ENCODE measurements around the gene MDH1B.
"Not testable (repeated sequence)": the region's sequence is repeated elsewhere in the genome, so short reads cannot be mapped to it uniquely, and the experiment has no call there.

DNA sequence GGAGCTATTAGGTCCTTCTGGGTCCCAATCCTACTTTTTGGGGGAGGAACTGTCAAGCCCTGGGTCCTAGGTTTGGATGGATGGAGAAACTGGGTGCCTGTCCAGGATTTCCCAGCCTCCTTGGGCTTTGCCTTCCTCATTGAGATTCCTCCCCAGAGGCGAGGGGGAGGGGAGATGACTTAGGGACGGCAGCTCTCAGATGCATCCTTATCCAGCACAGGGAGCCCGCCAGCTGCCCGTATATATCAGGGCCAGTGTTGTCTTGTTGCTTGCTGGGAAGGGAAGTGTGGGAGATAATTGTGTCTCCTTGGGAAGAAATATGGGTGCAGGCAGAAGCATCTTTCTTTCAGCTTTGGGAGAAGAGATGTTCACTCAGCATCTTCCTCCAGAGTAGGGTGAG, 49.9 kb downstream of the MDH1B start:
- TF ChIP-seq, protein P1, sequence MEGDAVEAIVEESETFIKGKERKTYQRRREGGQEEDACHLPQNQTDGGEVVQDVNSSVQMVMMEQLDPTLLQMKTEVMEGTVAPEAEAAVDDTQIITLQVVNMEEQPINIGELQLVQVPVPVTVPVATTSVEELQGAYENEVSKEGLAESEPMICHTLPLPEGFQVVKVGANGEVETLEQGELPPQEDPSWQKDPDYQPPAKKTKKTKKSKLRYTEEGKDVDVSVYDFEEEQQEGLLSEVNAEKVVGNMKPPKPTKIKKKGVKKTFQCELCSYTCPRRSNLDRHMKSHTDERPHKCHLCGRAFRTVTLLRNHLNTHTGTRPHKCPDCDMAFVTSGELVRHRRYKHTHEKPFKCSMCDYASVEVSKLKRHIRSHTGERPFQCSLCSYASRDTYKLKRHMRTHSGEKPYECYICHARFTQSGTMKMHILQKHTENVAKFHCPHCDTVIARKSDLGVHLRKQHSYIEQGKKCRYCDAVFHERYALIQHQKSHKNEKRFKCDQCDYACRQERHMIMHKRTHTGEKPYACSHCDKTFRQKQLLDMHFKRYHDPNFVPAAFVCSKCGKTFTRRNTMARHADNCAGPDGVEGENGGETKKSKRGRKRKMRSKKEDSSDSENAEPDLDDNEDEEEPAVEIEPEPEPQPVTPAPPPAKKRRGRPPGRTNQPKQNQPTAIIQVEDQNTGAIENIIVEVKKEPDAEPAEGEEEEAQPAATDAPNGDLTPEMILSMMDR (IDR thresholded peaks at IDR 0.05): not testable (repeated sequence)
- TF ChIP-seq EZH2 (IDR thresholded peaks at IDR 0.05; ENCODE audit: borderline replicate concordance, insufficient read depth, low read depth, low read length, poor library complexity, severe bottlenecking): not testable (repeated sequence)
